Astrocyte of the hippocampus (primary cell): ENCODE measurements around the gene CST9L.
"Not testable (repeated sequence)": the region's sequence is repeated elsewhere in the genome, so short reads cannot be mapped to it uniquely, and the experiment has no call there.

ENCODE experiments used
- DNase-seq: peaks from one replicate; pipeline ENCODE4 v3.0.0; 2011; ENCODE audit warnings: low read depth, low spot score

CST9L gene

DNA sequence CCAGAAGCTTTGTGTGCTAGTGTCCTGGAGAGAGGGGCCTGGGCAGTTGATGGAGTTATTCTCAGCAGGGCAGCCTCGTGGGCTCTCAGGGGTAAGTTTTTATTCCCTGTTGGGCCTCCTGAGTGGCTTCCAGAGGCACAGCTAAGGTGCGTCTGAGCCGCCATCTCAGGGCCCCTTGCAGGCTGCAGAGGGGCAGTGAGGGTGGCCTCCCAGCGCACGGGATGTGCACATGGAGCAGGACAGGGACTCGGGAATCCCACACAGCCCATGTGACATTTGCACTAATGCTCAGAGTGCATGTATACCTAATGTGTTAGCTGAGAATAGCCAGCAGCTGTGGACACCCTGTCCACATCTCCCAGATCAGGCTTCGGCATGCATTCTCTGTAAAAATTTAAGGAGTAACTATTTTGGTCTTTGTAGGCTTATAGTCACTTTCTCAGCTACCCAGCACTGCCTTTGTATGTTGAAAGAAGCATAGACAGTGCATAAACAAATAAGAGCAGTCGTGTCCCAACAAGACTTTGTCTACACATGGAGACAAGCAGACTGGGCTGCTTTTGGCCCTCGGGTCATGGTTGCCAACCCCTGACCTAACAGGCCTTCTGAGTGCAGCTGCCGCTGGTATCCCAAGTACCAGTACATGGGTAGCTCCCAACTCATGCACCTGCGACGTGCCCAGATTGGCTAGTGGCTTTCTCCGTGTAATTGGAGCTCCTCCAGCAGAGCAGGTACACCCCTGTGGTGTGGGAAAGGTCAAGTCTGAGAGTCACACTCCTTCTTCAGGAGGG lies 18.6 kb upstream of the CST9L start:
- no peak for DNase-seq

DNA sequence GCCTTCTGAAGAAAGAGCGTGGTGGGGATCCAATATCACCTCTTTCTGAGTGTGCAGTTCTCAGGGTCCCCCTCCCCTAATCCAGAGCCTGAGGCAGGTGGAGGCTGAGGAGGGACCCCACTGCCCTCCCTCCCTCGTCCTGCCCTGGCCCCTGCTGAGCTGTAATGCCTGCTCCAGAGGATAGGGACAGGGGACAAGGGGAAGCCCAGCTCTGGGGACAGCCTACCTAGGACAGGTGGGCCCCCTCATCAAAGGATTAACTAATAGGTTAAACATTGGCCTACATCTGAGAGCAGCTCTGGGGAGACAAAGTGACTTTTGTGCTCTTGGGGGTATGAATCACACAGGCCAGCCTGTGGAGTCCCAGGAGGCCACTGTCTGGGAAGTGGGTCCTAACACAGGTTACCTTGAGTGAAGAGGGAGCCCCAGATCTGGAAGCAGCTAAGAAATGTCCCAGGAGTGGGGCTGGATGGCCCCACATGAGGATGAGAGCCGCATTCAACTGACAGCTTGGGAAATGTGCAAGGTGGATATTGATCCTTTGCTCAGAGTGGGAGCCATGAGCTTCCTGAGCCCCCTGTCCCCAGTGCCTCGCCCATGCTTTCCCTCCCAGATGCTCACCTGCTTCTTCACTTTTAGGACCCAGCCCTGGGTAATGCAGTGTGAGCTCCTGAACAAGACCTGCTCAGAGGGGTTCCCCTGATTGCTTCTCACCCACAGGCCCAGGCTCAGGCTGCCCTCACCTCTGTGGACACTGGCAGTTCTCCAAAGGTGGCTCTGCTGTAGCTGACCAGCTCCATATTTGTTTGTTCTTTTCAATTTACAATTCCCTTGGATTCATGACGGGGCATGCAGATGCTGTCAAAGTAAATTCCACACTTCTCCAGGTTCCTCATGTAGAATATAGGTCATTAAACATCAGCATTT lies 17.8 kb upstream of the CST9L start:
- no peak for DNase-seq

DNA sequence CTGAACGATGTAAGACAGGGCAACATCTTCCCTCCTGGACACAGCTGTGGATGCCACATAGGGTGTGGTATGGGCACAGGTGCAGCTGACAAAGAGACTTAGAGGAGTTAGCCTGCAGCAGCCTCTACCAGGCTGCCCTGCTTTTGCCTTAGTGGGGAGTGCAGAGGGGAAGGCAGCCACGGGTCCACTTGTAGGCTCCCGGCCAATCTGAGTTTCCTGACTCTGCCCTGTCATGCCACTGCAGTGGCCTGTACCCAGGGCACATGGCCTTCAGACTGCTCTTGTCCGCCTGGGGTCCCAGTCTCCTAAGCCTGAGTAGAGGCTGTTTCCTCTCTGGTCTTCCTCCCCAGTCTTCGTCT lies 17.1 kb upstream of the CST9L start:
- DNase-seq, result no peak

DNA sequence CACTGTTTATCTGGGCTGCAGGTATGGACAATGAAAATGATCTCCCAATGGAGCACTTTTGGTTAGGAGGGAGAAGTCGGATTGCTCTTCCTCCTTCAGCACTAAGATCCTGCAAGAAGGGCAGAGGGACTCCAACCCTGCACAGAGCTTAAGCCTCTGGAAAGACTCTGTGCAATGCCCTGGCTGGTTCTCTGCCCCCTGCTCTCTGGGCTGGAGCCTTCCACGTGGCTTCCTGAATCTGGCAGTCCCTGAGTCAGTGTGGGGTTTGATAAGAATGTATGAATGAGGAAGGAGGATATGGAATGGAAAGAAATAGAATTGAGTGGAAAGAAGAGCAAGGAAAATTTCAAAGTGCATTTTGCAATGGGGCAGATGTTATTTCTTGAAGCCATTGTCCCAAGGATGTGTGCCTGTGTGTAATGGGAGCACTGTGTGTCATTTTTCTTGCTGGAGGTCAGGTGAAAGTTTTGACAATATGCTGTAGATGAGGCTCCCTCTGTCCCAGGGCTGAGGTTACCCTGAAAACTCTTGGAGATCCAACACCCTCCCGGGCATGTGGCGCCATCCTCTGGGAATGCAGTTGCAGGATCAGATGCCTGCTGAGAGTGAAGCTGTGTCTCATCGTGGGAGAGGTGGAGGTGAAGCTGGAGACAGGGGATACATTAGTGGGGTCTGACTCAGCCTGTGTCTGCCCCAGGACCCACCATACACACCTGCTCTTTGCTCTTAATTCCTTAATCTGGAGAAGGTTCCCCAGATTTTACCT lies 16.3 kb upstream of the CST9L start:
- DNase-seq, result no peak

DNA sequence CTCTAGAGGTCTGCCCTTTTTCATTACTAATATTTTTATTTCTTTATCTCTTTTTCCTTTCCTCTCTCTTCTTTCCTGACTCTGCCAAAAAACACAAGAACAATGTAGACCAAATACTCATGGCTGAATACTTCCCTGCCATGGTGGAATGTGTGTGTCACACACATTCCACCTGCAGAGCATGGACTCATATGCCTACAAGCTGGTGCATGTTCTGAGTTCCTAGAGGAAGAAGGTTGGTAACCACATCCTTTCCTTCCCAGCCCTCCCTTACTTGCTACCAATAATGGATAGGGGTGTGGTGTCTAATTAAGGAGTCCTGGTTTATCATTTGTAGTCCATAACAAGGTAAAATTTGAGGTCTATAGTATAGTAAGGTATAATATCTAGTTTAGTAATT lies 15.2 kb upstream of the CST9L start:
- no peak for DNase-seq

DNA sequence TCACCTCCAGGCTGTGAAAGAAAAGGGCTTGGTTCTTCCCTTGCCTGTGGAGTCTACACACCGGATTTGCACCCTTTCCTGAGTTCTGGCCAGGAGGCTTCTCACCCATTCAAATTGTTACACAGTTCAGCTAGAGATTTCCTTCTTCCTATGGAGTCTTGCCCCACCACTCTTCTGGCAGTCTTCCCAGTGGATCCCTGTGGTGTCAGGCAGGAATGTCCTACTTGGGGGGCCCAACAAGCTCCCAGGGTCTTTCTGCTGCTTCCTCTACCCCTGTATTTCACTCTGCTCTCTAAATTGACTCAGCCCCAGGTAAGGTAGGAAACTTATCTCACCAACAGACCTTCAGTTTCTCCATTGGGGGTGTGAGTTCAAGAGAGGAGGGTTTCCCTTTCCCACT lies 14.0 kb upstream of the CST9L start:
- no peak for DNase-seq

DNA sequence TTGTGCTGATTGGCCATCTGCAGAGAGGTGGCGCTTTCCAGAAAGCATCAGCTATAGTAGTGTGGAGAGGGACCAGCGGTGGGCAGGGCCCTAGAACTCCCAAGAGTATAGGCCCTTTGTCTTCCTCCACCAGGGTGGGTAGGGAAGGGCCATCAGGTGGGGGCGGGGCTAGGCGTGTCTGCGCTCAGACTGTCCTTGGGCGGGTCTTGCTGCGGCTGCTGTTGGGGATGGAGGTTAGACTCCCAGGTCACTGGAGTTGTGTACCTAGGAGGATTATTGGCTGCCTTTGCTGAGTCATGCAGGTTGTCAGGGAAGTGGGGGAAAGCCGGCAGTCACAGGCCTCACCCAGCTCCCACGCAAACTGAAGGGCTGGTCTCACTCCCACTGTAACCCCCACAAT lies 13.5 kb upstream of the CST9L start:
- not testable (repeated sequence) for DNase-seq

DNA sequence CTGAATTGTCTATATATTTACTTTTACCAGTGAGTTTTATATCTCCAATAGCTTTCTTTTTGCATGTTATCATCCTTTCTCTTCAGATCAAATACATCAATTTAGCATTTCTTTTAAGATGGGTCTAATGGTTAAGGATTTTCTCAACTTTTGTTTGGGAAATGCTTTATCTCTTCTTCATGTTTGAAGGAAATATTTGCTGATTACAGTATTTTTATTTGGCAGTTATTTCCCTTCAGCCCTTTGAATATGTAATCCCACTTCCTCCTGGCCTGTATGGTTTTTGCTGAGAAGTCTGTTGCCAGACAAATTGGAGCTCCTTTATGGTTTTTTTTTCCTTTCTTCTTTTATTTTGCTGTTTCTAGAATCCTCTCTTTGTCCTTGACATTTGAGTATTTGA lies 6.7 kb upstream of the CST9L start:
- DNase-seq, result no peak

DNA sequence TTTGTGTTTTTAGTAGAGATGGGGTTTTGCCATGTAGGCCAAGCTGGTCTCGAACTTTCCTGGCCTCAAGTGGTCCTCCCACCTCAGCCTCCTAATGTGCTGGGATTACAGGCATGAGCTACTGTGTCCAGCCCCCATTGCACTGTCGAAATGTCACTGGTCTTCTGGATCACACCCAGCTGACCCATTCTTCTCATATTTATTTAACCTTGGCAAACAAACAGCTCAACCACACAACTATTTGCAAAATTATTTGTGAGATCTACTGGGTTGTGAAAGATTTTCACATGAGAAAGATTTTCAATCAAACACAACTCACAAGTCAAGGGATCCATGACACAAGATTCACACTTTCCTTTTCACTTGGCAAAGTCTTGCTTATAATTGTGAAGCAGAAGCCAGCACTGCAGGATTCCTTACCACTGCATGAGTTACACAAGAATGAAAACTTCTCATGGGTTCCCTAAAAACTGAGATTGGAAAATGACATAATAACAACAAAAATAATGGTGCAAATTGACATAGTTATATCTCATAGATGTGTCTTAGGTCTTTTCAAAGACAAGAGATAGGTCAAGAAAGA lies 2.0 kb upstream of the CST9L start:
- DNase-seq, result no peak

DNA sequence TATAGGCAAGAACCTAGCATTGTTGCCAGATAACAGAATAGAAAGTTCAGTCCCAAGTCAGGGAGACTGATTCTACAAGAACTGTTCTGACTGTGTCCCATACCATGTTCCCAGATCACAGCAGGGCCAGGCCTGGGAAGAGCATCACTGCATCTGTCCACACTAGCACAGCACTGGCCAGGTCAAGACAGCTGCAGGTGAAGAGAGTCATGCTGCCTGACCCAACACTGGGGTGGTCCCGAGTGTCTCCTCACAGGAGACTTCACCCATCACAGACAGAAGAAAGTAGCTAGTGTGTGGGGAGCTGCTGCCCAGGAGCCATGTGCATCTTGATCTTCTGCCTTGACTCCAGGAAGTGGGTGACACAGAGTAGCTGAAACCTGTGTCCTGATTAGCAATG lies 1.3 kb upstream of the CST9L start:
- DNase-seq, result no peak

DNA sequence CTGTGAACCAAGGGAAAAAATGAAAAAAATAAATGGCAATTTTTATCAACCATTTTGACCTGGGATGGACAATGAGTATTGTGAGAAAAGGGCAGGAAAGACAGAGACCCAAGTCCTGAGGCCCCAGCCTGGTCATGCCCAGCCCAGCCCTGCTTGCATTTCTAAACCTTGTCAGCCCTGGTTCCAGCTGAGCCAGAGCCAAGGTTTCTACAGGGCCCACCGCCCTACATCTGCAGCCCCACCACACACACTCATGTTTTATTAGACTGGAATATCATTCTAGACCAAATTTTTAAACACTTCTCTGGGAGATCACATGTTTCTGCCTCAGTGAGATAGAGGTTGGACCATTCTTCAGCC lies 667 bp upstream of the CST9L start:
- no peak for DNase-seq

DNA sequence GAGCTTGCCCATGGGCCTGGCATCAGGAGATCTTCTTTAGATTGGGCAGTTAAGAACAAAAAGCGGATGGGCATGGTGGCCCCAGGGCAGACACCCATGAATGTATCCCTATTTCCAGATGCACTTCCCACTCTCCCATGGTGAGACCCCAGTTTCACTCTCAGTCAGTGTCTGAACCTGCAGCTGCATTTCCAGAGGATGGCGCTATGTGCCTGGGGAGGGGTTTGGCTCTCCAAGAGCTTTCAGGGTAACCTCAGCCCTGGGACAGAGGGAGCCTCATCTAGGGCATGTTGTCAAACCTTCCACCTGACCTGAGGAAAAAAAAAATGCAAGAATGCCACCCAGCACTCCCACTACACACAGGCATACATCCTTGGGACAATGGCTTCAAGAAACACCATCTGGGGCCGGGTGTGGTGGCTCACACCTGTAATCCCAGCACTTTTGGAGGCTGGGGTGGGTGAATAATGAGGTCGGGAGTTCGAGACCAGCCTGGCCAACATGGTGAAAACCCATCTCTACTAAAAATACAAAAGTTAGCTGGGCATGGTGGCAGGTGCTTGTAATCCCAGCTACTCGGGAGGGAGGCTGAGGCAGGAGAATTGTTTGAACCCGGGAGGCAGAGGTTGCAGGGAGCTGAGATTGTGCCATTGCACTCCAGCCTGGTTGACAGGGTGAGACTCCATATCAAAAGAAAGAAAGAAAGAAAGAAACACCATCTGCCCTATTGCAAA lies 1.9 kb downstream of the CST9L start:
- no peak for DNase-seq

DNA sequence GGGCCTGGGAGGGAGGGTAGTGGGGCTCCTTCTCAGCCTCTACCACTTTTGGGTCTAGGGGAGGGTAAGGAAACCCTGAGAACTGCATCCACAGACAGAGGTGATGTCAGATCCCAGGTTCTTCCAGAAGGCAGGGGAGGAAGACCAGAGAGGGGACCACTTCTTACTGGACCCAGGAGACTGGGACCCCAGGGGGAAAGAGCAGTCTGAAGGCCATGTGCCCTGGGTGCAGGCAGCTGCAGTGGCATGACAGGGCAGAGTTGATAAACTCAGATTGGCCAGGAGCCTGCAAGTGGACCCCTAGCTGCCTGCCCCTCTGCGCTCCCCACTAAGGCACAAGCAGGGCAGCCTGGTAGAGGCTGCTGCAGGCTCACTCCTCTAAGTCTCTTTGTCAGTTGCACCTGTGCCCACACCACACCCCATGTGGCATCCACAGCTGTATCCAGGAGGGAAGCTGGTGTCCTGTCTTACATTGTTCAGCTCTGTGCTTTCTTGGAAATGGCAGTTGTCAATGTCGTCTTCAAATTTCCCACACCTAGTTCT lies 2.7 kb downstream of the CST9L start:
- no peak for DNase-seq

DNA sequence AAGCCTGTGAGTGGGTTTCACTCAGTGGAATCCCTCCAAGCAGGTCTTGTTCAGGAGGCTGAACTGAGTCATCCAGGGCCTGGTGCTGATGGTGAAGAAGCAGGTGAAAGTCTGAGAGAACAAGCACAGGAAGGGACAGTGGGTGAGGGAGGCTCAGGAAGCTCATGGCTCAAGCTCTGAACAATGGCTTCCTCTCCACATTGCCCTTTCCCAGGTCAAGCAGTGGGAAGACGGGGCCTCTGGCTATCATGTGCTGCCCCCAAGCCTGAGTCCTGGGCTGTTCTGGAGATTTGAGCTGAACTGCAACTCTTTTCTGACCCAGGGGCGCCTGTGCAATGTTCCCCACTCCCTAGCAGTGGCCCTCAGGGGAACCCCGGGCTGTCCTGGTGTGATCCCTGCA lies 3.4 kb downstream of the CST9L start:
- DNase-seq, result no peak

DNA sequence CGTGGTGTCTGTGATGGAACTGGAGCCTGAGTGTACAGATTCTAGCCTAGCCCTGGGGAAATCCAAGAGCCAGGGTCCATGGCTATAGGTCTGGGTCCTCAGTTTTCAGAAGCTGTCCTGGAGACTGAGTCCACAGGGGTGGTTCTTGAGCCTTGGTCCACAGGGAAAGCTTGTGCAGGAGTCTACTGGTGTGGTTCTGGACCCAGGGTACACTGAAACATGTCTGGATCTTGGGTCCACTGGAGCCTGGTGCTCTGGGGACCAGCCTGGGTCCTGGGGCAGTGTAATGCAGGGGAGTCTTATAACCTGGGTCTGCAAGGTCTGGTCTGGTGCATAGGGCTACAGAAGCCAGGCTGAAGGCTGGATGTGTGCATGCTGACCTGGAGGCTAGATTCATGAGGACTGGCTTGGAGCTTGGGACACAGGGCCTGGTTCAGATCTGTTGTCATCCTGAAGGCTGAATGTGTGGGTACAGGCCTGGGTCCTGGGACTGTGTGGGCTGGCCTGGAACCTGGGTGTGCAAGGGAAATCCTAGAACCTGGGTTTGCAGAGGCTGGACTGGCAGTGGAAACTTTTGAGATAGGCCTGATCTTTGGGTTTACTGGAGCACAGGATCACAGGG lies 5.5 kb downstream of the CST9L start:
- no peak for DNase-seq

DNA sequence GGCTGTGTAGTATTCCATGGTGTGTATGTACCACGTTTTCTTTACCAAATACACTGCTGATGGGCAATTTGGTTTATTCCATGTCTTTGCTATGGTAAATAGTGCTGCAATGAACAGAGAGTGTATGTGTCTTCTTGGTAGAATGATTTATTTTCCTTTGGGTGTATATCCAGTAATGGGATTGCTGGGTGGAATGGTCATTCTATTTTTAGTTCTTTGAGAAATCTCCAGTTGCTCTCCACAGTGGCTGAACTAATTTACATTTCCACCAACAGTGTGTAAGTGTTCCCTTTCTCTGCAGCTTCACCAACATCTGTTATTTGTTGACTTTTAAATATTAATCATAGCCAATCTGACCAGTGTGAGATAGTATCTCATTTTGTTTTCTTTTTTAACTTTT lies 13.9 kb downstream of the CST9L start:
- DNase-seq, result no peak

DNA sequence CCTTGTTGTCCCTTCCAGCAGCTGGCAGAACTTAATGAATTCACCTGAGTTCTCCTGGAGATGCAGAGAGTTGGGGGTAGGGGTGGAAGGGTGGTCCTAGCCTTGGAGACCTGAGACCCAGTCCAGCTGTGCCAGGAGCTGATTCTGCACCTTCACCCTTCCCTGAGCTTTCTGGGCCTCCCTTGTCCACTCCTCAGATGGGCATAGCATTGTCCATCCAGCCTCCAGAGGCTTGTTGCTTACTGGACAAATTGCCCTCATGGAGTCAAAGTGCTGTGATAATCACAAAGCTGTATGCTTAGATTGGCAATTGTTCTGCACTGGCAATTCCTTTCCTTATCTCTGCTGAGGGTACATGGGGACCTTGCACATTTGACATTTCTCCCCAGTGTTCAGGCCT lies 16.5 kb downstream of the CST9L start:
- DNase-seq, result no peak

DNA sequence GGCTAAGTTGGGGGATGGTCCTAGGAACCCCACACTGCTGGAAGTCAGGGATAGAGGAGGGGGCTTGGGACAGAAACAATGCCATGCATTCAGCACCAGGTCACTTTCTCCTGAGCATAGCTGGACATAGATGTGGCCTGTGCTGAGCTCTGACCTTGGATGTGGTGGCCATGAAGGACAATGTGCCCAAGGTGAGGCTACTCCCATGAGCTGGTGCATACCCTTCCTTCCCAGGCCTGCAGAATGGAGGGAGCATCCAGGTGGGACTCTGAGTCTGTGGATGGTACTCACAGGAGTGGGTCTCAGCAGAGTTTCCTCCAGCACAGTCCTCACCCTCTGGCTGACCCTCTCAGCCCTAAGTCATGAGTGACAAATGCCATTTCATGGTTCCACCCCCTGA lies 16.9 kb downstream of the CST9L start:
- DNase-seq, result no peak

DNA sequence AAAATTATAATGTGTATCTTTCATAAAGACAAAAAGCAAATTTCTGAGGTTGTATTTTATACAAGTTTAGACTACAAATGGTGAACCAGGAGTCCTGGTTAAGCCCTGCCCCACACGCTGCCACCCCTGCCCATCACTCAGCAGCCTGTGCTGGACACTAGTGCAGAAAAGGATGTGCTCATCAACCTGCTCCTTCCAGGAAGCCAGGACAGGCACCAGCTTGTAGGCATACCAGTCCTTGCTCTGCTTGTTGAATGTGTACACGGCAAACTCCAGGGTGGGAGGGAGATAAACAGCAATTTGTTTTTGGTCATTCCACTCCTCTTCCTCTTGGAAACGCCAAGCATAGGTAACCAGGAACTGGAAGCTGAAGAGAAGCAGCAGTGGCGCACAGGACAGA lies 18.1 kb downstream of the CST9L start:
- no peak for DNase-seq

DNA sequence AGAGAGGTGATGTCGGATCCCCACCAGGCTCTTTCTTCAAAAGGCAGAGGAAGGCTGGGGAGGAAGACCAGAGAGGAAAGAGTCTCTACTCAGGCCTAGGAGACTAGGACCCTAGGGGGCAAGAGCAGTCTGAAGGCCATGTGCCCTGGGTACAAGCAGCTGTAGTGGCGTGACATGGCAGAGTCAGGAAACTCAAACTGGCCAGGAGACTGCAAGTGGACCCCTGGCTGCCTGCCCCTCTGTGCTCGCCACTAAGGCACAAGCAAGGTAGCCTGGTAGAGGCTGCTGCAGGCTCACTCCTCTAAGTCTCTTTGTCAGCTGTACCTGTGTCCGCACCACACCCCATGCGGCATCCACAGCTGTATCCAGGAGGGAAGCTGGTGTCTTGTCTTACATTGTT lies 19.9 kb downstream of the CST9L start:
- DNase-seq, result no peak

DNA sequence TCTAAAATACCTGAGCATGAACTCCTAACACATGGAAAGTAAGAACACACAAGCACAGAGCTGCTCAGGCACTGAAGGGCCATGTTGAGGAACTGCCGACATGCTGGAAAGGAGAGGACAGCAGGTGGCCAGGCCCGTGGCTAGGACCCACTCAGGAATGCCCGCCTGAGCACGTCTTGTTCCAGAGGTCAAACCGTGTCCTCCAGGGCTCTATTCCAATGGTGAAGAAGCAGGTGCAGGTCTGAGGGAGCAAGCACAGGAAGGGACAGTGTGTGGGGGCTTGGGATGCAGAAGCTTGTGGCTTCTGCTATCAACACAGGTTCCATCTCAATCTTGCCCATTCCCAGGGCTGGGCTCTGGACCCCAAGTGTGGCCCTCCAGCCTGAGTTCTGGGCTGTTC lies 20.7 kb downstream of the CST9L start:
- no peak for DNase-seq
